Esophagus squamous epithelium (tissue), 5 donors: ENCODE measurements around the gene TYK2. TPM values are rescaled to one million over a fixed set of nuclear protein-coding genes. Genes with fewer than 3 reads are reported as not detected.

Experiments used
- DNase-seq: peaks from one replicate; lab custom pipeline; 2025; lab: John Stamatoyannopoulos, UW
- H3K27ac ChIP-seq, 4 donors: fragments of 200-600 bp; sonication (generic); one replicate each; pipeline ENCODE4 v1.5.1; 2016 to 2019; ENCODE audit warnings: mild to moderate bottlenecking in 1 of 4
- H3K27me3 ChIP-seq, 4 donors: fragments of 200-600 bp; sonication (generic); 1 replicate in 3 of 4; 2 replicates in 1 of 4; pipeline versions ENCODE4 v1.5.1 to v1.6.0; 2017 to 2021; ENCODE audit warnings: antibody characterized with exemption in 1 of 4
- H3K36me3 ChIP-seq, 3 donors: fragments of 200-600 bp; sonication (generic); one replicate each; pipeline ENCODE4 v1.5.1; 2016 to 2019
- H3K4me1 ChIP-seq, 3 donors: fragments of 200-600 bp; sonication (generic); one replicate each; pipeline ENCODE4 v1.5.1; 2017 to 2019
- H3K4me3 ChIP-seq, 4 donors: fragments of 200-600 bp; sonication (generic); 1 replicate in 3 of 4; 2 replicates in 1 of 4; pipeline ENCODE4 v1.5.1; 2016 to 2019; ENCODE audit warnings: mild to moderate bottlenecking in 2 of 4, moderate library complexity in 1 of 4
- H3K9me3 ChIP-seq, 3 donors: fragments of 200-600 bp; sonication (generic); one replicate each; pipeline ENCODE4 v1.5.1; 2016 to 2019
- POLR2A ChIP-seq, 4 donors: fragments of 450-650 bp; IDR thresholded peaks; one replicate each; pipeline ENCODE4 v1.6.1; 2017; ENCODE audit warnings: antibody characterized with exemption in 4 of 4, mild to moderate bottlenecking in 4 of 4, moderate library complexity in 3 of 4
- WGBS, 2 donors: methylation state at CpG; one replicate each; pipeline ENCODE4 v1.1.5; 2018; 5-methylcytosine and 5-hydroxymethylcytosine counted together
- intact Hi-C: fragments of 100-400 bp; cut with DNase I; formaldehyde crosslinking; loops from one replicate; pipeline ENCODE4 v1.15.0; 2022
- total RNA-seq, 4 donors: library from RNA; depleted of rRNA; stranded (reverse); fragments of >200 nt; gene quantifications; one replicate each; pipeline ENCODE4 v1.1.0, GENCODE V29; 2016
- TF ChIP-seq, protein P1 (sequence below), 6 experiments: fragments of 450-650 bp in 4 of 6; fragments of 200-600 bp in 2 of 6; sonication (generic) in 2 of 6; IDR thresholded peaks; one replicate each; pipeline ENCODE4 v1.5.1; 2016 to 2019; ENCODE audit warnings: antibody characterized with exemption in 6 of 6, mild to moderate bottlenecking in 4 of 6, moderate library complexity in 4 of 6
- donor health status: DM: yes; HTN: yes; CAD: no.

The TYK2 gene
- total RNA-seq, 4 donors from 2014 or later = 41.8 to 74.2 (median 50.7) TPM

DNA sequence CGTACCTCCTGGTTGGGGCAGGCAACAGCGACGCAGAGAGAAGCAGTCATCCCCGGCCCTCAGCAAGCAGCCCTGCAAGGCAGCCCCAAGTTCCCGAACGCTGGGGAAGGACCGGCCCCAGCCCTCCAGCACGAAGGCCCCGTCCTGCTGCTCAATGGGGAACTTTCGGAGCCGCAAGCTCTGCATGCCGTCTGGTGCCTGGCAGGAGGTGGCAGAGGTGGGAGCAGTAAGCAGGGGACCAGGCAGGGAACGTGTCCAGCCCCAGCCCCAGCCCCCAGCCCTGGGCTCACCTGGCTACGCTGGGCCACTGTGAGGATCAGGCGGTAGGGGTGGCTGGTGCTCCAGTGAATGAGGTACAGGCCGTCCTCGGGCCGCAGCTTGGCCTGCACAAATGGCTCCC is 18.1 kb downstream of the TYK2 start:
- Histone ChIP-seq H3K4me3 (no peak overlapping the region), H3K36me3 (peaks cover 36 to 100% (median 50%) of the 10 kb centered on the region in 3 donors), H3K27ac (no peak overlapping the region), H3K27me3 (no peaks in the 10 kb centered on the region), H3K9me3 (no peaks in the 10 kb centered on the region), H3K4me1 (no peaks in the 10 kb centered on the region)
- 98 to 100% methylated on average over 2 to 9 of the region's 18 CpGs for WGBS, 2 donors
- DNase-seq = no peak
- intact Hi-C loops = no loop called here
- no peak for TF ChIP-seq POLR2A (IDR thresholded peaks at IDR 0.05)
- TF ChIP-seq, protein P1, sequence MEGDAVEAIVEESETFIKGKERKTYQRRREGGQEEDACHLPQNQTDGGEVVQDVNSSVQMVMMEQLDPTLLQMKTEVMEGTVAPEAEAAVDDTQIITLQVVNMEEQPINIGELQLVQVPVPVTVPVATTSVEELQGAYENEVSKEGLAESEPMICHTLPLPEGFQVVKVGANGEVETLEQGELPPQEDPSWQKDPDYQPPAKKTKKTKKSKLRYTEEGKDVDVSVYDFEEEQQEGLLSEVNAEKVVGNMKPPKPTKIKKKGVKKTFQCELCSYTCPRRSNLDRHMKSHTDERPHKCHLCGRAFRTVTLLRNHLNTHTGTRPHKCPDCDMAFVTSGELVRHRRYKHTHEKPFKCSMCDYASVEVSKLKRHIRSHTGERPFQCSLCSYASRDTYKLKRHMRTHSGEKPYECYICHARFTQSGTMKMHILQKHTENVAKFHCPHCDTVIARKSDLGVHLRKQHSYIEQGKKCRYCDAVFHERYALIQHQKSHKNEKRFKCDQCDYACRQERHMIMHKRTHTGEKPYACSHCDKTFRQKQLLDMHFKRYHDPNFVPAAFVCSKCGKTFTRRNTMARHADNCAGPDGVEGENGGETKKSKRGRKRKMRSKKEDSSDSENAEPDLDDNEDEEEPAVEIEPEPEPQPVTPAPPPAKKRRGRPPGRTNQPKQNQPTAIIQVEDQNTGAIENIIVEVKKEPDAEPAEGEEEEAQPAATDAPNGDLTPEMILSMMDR (IDR thresholded peaks at IDR 0.05) = no peak

DNA sequence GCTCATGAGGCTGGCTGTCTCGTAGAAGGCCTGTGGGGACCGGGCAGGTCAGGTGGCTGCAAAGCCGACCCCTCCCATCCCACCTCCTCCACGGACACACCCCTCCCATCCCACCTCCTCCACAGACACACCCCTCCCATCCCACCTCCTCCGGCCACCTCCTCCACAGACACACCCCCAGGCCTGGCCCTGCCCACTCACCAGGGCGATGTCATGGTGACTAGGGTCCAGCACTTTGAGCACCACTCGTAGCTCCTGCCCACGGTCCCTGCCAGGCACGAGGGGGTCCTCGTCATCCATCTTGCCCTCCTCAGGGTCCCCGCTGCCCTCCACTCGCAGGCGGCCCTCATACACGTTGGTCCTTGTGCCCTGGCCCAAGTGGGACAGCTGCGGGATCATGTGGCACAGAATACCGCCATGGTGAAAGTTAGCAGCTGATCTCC is 18.8 kb downstream of the TYK2 start:
- peaks cover 32 to 100% (median 49%) of the 10 kb centered on the region in 3 donors for H3K36me3 ChIP-seq
- no peak for DNase-seq

DNA sequence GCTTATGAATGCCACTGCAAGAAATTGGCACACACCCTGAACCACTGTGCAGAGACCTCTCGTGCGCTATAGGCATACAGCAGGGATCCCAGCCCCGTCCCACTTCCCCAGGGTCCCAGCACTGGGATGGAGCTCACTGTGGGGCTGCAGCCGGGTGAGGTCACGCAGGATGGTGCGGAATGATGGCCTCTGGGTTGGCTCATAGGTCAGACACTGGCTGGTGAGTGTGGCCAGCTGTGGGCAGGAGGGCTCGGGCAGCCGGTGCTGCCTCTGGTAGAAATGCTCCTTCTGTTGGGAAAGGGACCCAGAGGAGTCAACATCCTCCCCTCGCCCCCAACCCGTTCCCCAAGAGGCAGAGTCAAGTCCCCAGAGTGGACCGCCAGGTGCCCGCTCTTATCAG is 23.9 kb downstream of the TYK2 start:
- WGBS, 2 donors = 72 to 94% methylated on average over 3 to 4 of the region's 12 CpGs
- H3K4me1 ChIP-seq = peaks cover 0 to 8% (median 0%) of the 10 kb centered on the region in 3 donors
- H3K27ac ChIP-seq = no peak overlapping the region
- peaks cover 13 to 100% (median 46%) of the 10 kb centered on the region in 3 donors for H3K36me3 ChIP-seq
- TF ChIP-seq POLR2A (IDR thresholded peaks at IDR 0.05) = no peak
- TF ChIP-seq, protein P1 (IDR thresholded peaks at IDR 0.05) = no peak
- DNase-seq = no peak
- no peaks in the 10 kb centered on the region for H3K27me3 ChIP-seq
- H3K4me3 ChIP-seq = no peak overlapping the region
- intact Hi-C loops = no loop called here
- H3K9me3 ChIP-seq = no peaks in the 10 kb centered on the region

More for the DNA sequence above, 18.8 kb downstream of the TYK2 start:
- Histone ChIP-seq H3K27ac (no peak overlapping the region), H3K4me3 (no peak overlapping the region), H3K27me3 (no peaks in the 10 kb centered on the region), H3K4me1 (no peaks in the 10 kb centered on the region), H3K9me3 (no peaks in the 10 kb centered on the region)
- no peak for TF ChIP-seq POLR2A (IDR thresholded peaks at IDR 0.05)
- TF ChIP-seq, protein P1 (IDR thresholded peaks at IDR 0.05) = no peak
- intact Hi-C loops = no loop called here
- WGBS, 2 donors = 91 to 93% methylated on average over 5 to 13 of the region's 16 CpGs

DNA sequence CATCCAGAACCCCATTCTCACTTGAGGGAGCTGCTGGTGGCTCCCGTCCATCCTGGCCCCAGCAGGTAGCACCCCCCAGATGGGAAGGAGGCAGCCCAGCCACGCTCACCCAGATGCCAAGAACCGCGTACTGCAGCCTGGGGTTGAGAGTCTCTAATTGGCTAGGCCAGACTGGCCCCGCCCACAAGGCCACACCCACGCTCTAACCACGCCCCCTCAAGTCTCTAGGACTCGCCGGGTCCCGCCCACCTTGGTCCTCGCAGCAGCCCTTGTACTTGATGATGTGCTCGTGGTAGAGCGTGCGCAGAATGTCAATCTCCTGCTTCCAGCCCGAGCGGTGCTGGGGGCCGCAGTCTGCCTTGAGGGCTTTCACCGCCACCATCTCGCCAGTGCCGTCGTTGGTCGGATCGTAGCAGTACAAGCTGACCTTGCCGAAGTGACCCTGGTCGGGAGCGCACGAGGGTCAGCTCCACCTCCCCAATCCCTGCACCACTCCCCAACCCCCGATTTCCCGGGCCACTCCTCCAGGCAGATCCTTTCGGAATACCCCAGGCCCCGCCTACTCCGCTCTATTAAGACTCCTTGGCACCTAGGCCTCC is 26.5 kb downstream of the TYK2 start:
- Histone ChIP-seq H3K4me1 (peaks cover 0 to 8% (median 0%) of the 10 kb centered on the region in 3 donors), H3K4me3 (peak overlapping the region in 1 of 4 donors; percentile 32), H3K9me3 (no peaks in the 10 kb centered on the region), H3K27me3 (no peaks in the 10 kb centered on the region), H3K36me3 (peaks cover 6 to 98% (median 43%) of the 10 kb centered on the region in 3 donors), H3K27ac (peak overlapping the region in 2 of 4 donors; percentile 54 to 69)
- no peak for DNase-seq
- TF ChIP-seq POLR2A (IDR thresholded peaks at IDR 0.05) = no peak
- TF ChIP-seq, protein P1 (IDR thresholded peaks at IDR 0.05) = no peak
- intact Hi-C loops = no loop called here
- WGBS, 2 donors = 89 to 94% methylated on average over 23 to 24 of the region's 32 CpGs
